ENCODE results near the gene KLF11.

- TF ChIP-seq POLR2AphosphoS5 (IDR thresholded peaks at IDR 0.05), result no peak
- TF ChIP-seq CTCF (IDR thresholded peaks at IDR 0.05), result no peak
Measured at GRCh38 chr2:10007921-10008808, 35.2 kb upstream of the KLF11 start.

All from upper lobe of left lung (tissue), 4 donors.